Measurements from ENCODE around the gene PDP2. TPM values are rescaled to one million over a fixed set of nuclear protein-coding genes. Genes with fewer than 3 reads are reported as not detected.

The PDP2 gene
- total RNA-seq, 2 experiments from 2014 or later: 3.3 to 5.9 TPM

- Histone ChIP-seq H3K27ac (ENCODE audit: low read depth in 1 of 2, low read length in 2 of 2) (no peak overlapping the region), H3K4me1 (ENCODE audit: insufficient read depth, low read length) (no peaks in the 10 kb centered on the region), H3K4me3 (ENCODE audit: low read length) (no peak overlapping the region), H3K9me3 (ENCODE audit: control insufficient read depth in 1 of 2, insufficient read depth in 1 of 2, low read length in 2 of 2) (no peaks in the 10 kb centered on the region), H3K27me3 (ENCODE audit: control insufficient read depth in 1 of 2, insufficient read depth in 2 of 2, low read length in 2 of 2) (peaks cover 2 to 4% of the 10 kb centered on the region in 2 experiments), H3K36me3 (ENCODE audit: insufficient read depth, low read length) (no peaks in the 10 kb centered on the region)
- no peaks in the 10 kb centered on the region for H3K36me3 Mint-ChIP-seq (ENCODE audit: low read depth)
- intact Hi-C loops (cut with DNase I, micrococcal nuclease): no loop called here
- H3K4me1 Mint-ChIP-seq (ENCODE audit: low read depth): no peaks in the 10 kb centered on the region
- ChIA-PET CTCF (no interaction called here), POLR2A (no interaction called here)
- H3K9me3 Mint-ChIP-seq: no peaks in the 10 kb centered on the region
- no peak for ATAC-seq (ENCODE audit: poor library complexity)
- DNase-seq: no peak
- no peak for TF ChIP-seq CTCF (IDR thresholded peaks at IDR 0.05)
- H3K27ac Mint-ChIP-seq: no peak overlapping the region
- no peak overlapping the region for H3K4me3 Mint-ChIP-seq
- peaks cover 4% of the 10 kb centered on the region for H3K27me3 Mint-ChIP-seq
Measured at GRCh38 chr16:66915041-66915440, 34.7 kb downstream of the PDP2 start.

GRCh38 chr16:66916518-66916917 is 36.2 kb downstream of the PDP2 start:
- Mint-ChIP-seq H3K4me3 (no peak overlapping the region), H3K27me3 (peaks cover 12% of the 10 kb centered on the region), H3K36me3 (ENCODE audit: low read depth) (no peaks in the 10 kb centered on the region), H3K9me3 (no peaks in the 10 kb centered on the region), H3K4me1 (ENCODE audit: low read depth) (no peaks in the 10 kb centered on the region), H3K27ac (no peak overlapping the region)
- Histone ChIP-seq H3K27ac (ENCODE audit: low read depth in 1 of 2, low read length in 2 of 2) (no peak overlapping the region), H3K36me3 (ENCODE audit: insufficient read depth, low read length) (no peaks in the 10 kb centered on the region), H3K27me3 (ENCODE audit: control insufficient read depth in 1 of 2, insufficient read depth in 2 of 2, low read length in 2 of 2) (peaks cover 4 to 9% of the 10 kb centered on the region in 2 experiments), H3K4me1 (ENCODE audit: insufficient read depth, low read length) (no peaks in the 10 kb centered on the region), H3K4me3 (ENCODE audit: low read length) (no peak overlapping the region), H3K9me3 (ENCODE audit: control insufficient read depth in 1 of 2, insufficient read depth in 1 of 2, low read length in 2 of 2) (no peaks in the 10 kb centered on the region)
- no peak for TF ChIP-seq CTCF (IDR thresholded peaks at IDR 0.05)
- CTCF ChIA-PET: interaction anchor here (0.5 kb wide), 1 partner anchor 217 kb away, joined by 3 read pairs; no protein-coding TSS in a partner anchor
- DNase-seq (no peak), ATAC-seq (ENCODE audit: poor library complexity) (no peak)
- POLR2A ChIA-PET: no interaction called here
- intact Hi-C loops (cut with DNase I, micrococcal nuclease): no loop called here

- Histone ChIP-seq H3K9me3 (ENCODE audit: control insufficient read depth in 1 of 2, insufficient read depth in 1 of 2, low read length in 2 of 2) (peaks cover 0 to 5% of the 10 kb centered on the region in 2 experiments), H3K4me1 (ENCODE audit: insufficient read depth, low read length) (no peaks in the 10 kb centered on the region), H3K36me3 (ENCODE audit: insufficient read depth, low read length) (no peaks in the 10 kb centered on the region), H3K27me3 (ENCODE audit: control insufficient read depth in 1 of 2, insufficient read depth in 2 of 2, low read length in 2 of 2) (peaks cover 4 to 15% of the 10 kb centered on the region in 2 experiments), H3K4me3 (ENCODE audit: low read length) (no peak overlapping the region), H3K27ac (ENCODE audit: low read depth in 1 of 2, low read length in 2 of 2) (no peak overlapping the region)
- ChIA-PET CTCF (no interaction called here), POLR2A (no interaction called here)
- Mint-ChIP-seq H3K36me3 (ENCODE audit: low read depth) (no peaks in the 10 kb centered on the region), H3K4me3 (no peak overlapping the region), H3K9me3 (no peaks in the 10 kb centered on the region), H3K4me1 (ENCODE audit: low read depth) (no peaks in the 10 kb centered on the region), H3K27me3 (peaks cover 13% of the 10 kb centered on the region), H3K27ac (no peak overlapping the region)
- DNase-seq: no peak
- TF ChIP-seq CTCF (IDR thresholded peaks at IDR 0.05): no peak
- ATAC-seq (ENCODE audit: poor library complexity): no peak
- intact Hi-C loops (cut with DNase I, micrococcal nuclease): no loop called here
Measured at GRCh38 chr16:66917741-66918140, 37.4 kb downstream of the PDP2 start.

Measured in CD4-positive, alpha-beta T cell (primary cell).